ENCODE data around the gene JARID2.

The JARID2 gene

DNA sequence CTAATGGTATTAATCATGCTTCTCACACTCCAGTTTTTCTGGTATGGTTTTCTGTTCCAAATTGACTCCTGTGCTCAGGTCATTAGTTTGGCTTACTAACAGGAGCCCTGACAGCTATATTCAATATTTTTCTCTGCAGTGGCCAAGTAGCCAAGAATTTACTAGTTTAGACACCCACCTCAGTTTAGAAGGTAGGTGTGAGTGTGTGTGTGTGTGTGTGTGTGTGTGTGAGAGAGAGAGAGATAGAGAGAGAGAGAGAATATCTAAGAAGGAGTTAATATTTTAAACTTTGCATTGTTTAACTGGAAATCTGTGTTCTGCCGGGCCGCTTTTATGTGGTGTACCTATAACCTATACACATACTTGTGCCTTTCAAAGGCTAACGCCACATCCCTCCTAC is 18.5 kb downstream of the JARID2 start:
- no peak for DNase-seq (ENCODE audit: low spot score)

GRCh38 chr6:15264902-15265761 is 19.3 kb downstream of the JARID2 start:
- no peak for DNase-seq (ENCODE audit: low spot score)

DNA sequence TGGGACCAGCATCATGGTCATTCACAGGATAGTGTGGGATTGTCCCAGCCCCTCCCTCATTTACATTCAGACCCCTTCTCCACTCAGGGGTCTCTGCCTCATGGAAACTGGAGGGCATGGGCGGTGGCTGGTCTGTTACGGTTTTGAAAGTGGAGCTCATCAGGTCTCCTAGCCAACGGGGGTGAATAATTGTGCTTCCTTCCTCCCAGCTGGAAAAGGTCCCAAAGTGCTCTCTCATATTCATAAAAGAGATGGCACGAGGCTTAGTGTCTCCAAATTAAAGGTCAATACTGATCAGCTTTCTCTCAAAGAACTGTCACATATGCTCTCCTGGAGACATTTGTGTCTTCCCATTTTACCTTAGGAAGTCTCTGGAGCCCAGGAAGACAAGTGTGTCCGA is 19.9 kb downstream of the JARID2 start:
- DNase-seq (ENCODE audit: low spot score): no peak

GRCh38 chr6:15266423-15266996 is 20.6 kb downstream of the JARID2 start:
- no peak for DNase-seq (ENCODE audit: low spot score)

DNA sequence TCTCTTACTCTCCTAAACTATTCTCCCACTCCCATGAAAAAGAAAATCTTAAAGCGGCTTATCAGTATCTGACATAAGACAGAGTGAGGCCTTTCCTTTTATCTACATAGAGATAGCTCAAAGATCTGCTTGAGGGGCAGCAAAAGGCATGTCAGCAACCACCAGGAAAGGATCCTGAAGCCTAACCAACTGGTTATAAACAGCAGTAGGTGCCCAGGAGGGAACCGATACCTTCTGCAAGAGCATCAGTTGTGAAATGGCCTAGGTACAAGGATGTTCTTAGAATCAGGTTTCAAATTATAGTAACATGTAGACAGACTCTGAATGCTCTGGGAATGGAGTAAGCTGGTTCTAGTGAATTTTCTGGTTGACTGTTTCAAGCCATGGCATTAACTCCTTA is 21.4 kb downstream of the JARID2 start:
- no peak for DNase-seq (ENCODE audit: low spot score)

DNA sequence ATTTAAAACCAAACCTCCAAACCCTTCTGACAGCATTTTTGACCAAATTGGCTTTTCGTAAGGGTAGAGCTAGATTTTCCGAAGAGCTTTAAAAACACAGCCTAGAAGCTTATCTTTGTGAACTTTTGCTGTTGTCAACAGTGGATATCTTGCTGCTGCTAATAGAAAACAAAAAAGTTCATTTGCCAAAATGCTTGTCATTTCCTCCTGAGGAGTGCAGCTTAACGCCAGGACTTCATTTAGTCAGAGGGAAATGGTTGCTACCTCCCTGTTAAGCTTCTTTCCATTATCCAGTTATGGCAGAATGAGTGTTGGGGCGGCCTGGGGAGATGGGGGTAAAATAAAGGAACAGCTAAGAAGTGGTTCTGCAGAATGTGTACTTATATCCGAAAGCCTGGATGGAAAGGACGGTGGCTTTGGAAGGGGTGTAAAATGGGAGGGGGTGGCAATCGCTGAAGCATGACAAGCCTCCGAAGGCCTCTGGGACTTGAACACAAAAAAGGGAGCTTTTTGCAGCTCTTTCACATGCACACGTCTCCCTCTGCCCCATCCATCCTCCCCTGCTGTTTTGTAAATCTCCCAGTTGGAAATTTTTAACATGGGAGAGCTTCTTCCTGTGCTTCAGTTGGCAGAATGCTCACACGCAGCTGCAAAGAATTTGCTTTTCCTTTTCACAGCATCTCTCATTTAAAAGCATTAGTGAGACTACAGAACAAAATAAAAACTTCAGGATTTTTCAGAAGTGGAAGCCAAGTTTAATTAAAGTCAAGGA is 22.5 kb downstream of the JARID2 start:
- DNase-seq (ENCODE audit: low spot score): no peak

- no peak for DNase-seq (ENCODE audit: low spot score)
Observed at GRCh38 chr6:15269011-15269410, 23.1 kb downstream of the JARID2 start.

DNA sequence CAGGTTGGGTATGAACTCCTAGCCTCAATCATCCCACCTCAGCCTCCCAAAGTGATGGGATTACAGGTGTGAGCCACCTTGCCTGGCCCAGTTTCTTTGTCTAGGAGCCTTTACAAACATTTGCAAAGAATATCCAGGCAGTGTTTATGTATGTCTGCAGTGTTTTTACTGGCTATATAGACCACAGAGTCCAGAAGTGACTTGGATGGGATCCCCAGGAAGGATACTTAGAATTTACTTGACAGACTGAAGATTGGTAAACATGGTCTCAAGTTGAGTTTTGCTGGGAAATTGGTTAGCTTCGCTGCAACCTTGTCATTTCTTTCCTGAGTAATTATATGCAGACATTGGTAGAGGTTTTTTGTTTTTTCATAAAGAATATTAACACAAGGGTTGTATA is 23.8 kb downstream of the JARID2 start:
- DNase-seq (ENCODE audit: low spot score): no peak

- no peak for DNase-seq (ENCODE audit: low spot score)
Observed at GRCh38 chr6:15270402-15270801, 24.5 kb downstream of the JARID2 start.

DNA sequence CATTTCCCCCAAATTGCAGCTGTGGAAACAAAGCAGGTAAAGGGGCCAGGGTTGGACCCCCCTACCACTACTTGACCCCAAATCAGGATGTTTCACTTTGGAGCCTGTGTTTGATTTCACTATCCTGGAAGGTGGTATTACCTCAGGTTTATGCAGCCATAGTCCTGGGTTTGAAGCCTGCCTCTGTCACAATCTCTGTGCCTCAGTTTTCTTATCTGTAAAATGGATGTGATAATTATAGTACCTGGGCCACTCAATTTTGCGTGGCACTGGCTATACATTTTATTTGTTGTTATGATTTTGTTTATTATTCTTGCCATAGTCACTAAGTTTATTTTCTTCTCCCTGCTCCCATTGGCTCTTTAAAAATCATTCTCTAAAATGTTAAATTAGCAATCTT is 26.7 kb downstream of the JARID2 start:
- DNase-seq (ENCODE audit: low spot score): no peak

DNA sequence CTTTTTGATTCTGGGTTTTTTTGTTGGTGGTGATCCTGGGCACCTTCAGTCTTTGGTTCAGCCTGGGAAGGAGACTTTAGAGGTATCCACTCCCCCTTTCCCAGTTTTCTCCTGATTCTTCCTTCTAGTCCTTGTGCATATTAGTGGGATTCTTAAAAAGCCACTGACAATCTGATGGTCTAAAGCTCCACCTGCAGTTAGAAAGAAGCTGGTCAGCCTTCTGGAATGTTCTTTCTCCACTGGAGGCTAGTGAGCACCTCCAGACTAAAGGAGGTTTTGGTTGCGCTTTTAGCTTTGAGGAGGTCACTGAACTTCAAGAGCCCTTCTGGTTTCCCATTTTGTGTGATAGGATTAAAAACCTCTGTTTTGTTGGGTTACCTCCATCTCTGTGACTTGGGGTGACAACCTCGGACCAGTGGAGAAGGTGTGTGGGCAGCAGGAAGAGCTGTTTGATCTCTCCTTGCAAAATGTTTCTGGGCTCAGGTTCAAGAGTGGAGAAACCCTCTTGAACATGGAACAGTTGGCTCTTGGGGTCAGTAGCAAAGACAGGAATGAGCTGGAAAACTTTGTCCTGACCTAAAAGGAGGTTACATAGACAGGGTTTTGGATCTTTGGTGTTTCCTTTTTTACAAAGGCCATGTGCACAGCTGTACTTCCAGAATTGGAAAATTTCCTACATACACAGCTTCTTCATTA is 29.0 kb downstream of the JARID2 start:
- DNase-seq (ENCODE audit: low spot score): no peak

GRCh38 chr6:15276036-15276985 is 30.4 kb downstream of the JARID2 start:
- no peak for DNase-seq (ENCODE audit: low spot score)

DNA sequence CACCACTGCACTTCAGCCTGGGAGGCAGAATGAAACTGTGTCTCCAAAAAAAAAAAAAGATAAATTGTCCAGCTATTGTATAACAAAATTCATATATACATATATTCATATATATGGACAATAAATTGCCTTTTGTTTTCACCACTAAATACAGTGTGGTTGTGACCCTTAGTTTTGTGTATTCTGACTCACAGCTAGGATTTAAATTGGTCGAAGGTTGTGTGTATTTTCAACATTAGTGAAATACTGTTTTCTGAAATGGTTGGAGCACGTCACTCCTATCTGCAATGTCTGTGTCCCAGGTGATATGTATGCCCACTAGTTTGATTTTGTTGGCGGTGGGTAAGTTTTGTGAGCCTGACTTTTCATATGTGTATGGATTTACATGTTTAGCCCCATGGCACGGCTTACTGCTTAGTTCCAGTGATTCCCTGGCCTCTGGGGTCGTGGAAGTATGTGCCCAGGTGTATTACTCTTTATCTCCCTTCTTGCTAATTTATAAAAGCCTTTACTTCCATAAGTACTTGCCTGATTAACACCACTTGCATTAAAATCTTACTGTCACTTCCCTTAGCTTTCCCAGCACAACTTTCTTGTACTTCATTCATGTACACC is 33.3 kb downstream of the JARID2 start:
- no peak for DNase-seq (ENCODE audit: low spot score)

GRCh38 chr6:15280028-15280427 is 34.2 kb downstream of the JARID2 start:
- no peak for DNase-seq (ENCODE audit: low spot score)

DNA sequence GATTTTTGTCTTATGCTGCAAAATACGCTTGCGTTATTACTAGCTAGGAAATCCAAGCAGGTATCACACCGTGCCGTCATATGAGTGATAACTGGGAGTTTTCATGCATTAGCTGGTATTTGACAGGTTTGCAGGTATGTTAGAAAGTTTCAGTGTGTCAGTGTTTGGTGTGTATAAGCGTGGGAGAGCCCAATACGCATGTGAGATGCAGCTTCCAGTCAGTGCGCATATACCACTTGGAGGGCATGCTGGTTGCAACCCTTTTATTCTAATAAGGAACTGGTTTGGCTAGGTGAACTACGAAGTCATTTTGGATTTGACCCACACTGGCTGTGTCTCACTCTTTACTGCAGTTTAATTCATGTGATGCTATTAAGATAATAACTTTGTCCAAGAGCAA is 35.1 kb downstream of the JARID2 start:
- DNase-seq (ENCODE audit: low spot score): no peak

- no peak for DNase-seq (ENCODE audit: low spot score)
Observed at GRCh38 chr6:15282334-15282733, 36.5 kb downstream of the JARID2 start.

DNA sequence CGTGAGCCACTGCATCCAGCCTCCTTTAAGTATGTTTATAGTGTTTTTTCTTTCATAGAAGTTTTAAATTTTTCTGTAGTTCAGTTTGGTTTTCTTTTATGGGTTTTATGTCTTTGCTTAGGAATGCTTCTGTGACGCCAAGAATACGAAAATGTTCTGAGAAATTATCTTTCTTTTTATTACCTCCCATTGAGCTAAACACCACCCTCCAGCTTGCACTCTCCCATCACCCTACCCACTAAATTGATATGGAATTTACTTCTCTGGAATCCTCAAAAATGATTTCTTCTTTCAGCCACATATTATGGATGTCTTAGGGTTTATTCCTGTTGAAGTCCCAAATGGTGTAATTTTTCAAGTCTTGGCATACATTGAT is 38.1 kb downstream of the JARID2 start:
- no peak for DNase-seq (ENCODE audit: low spot score)

GRCh38 chr6:15284743-15285142 is 38.9 kb downstream of the JARID2 start:
- DNase-seq (ENCODE audit: low spot score): no peak

- DNase-seq (ENCODE audit: low spot score): no peak
Observed at GRCh38 chr6:15285682-15286294, 39.9 kb downstream of the JARID2 start.

GRCh38 chr6:15287670-15288375 is 42.0 kb downstream of the JARID2 start:
- DNase-seq (ENCODE audit: low spot score): no peak
